OCI-LY3 (cell line): ENCODE data around the gene CCNI2.

ENCODE experiments used
- H2AFZ ChIP-seq: fragments of 200-600, 300-600 bp; shearing (Covaris generic); 2 replicates; pipeline ENCODE4 v1.6.0; 2014; ENCODE audit warnings: antibody characterized with exemption, low read depth, low read length
- H3K27ac ChIP-seq: fragments of 200-600, 300-600 bp; sonication (generic); 2 replicates; pipeline ENCODE4 v1.5.1; 2014; ENCODE audit warnings: mild to moderate bottlenecking, low read length, moderate library complexity, mixed read lengths
- H3K27me3 ChIP-seq: fragments of 200-600, 300-600 bp; sonication (generic); 2 replicates; pipeline ENCODE4 v1.6.1; 2014; ENCODE audit warnings: low read depth, low read length, mixed read lengths
- H3K36me3 ChIP-seq: fragments of 200-600, 300-600 bp; sonication (generic); replicated peaks from 2 replicates; pipeline ENCODE3; 2014; ENCODE audit warnings: low read depth, low read length, mixed read lengths
- H3K4me1 ChIP-seq: fragments of 300-600, 200-600 bp; sonication (generic); 2 replicates; pipeline ENCODE4 v1.6.1; 2014; ENCODE audit warnings: low read length, mixed read lengths
- H3K4me2 ChIP-seq: fragments of 200-600, 300-600 bp; sonication (generic); 2 replicates; pipeline ENCODE4 v1.6.1; 2014; ENCODE audit warnings: low read length, mixed read lengths
- H3K4me3 ChIP-seq: fragments of 300-600, 200-600 bp; sonication (generic); 2 replicates; pipeline ENCODE4 v1.5.1; 2014; ENCODE audit warnings: antibody characterized with exemption, mild to moderate bottlenecking, low read length, moderate library complexity
- H3K79me2 ChIP-seq: fragments of 300-600, 200-600 bp; shearing (Covaris generic); 2 replicates; pipeline ENCODE4 v1.6.1; 2014; ENCODE audit warnings: mild to moderate bottlenecking, low read length, mixed read lengths
- H3K9ac ChIP-seq: fragments of 300-600, 200-600 bp; shearing (Covaris generic); 2 replicates; pipeline ENCODE4 v1.6.0; 2014; ENCODE audit warnings: mild to moderate bottlenecking, low read length, moderate library complexity
- H3K9me3 ChIP-seq: fragments of 200-600, 300-600 bp; shearing (Covaris generic); 2 replicates; pipeline ENCODE4 v1.6.1; 2014; ENCODE audit warnings: low read length, mixed read lengths; ENCODE audit not compliant: insufficient read depth
- H4K20me1 ChIP-seq: fragments of 200-600, 300-600 bp; sonication (generic); 2 replicates; pipeline ENCODE4 v1.6.1; 2016; ENCODE audit warnings: low read length, mixed read lengths; ENCODE audit not compliant: insufficient read depth
- EZH2phosphoT487 ChIP-seq: fragments of 200-600 bp; shearing (Covaris generic); IDR thresholded peaks from 2 replicates; pipeline ENCODE4 v1.6.1; 2018; ENCODE audit warnings: antibody characterized with exemption, mixed run types, low read depth
- TF ChIP-seq, protein P1 (sequence below): fragments of 200-600, 300-600 bp; sonication (generic); IDR thresholded peaks from 2 replicates; pipeline ENCODE4 v1.5.1; 2014; ENCODE audit warnings: antibody characterized with exemption, low read length, low read depth

CCNI2 gene

DNA sequence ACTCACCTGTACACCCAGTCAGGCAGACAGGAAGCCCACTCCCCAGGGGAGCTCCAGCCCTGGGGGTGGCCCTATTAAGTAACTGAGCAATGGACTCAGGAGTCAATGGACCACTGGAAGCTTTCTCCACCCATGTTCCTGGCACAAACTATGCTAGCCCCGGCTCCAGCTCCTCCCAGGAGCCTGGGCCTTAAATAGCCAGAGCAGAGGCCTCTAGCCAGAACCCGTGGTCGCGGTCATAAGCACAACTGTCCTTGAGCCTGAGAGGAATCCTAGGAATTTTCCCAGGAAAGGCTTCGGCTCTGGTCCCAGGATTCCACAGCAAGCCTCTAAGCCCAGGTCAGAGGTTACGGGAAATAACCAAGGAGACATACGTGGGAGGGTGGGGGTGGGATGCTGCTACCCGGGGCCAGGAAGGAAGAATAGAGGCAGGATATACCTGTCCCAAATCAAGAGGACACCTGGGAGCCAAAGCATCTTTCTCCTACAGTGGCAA, 24.3 kb downstream of the CCNI2 start:
- H2AFZ ChIP-seq, result no peak overlapping the region
- no peak overlapping the region for H3K4me3 ChIP-seq
- H3K9ac ChIP-seq, result no peak overlapping the region
- H3K4me2 ChIP-seq, result no peak overlapping the region
- H3K4me1 ChIP-seq, result no peaks in the 10 kb centered on the region
- peaks cover 13% of the 10 kb centered on the region for H3K79me2 ChIP-seq
- no peaks in the 10 kb centered on the region for H3K9me3 ChIP-seq
- H4K20me1 ChIP-seq, result 0 out of 2 replicates have a peak, but pooled peaks cover 4% of the 10 kb centered on the region
- H3K27ac ChIP-seq, result no peak overlapping the region
- no peaks in the 10 kb centered on the region for H3K27me3 ChIP-seq
- no peaks in the 10 kb centered on the region for H3K36me3 ChIP-seq
- TF ChIP-seq, protein P1, sequence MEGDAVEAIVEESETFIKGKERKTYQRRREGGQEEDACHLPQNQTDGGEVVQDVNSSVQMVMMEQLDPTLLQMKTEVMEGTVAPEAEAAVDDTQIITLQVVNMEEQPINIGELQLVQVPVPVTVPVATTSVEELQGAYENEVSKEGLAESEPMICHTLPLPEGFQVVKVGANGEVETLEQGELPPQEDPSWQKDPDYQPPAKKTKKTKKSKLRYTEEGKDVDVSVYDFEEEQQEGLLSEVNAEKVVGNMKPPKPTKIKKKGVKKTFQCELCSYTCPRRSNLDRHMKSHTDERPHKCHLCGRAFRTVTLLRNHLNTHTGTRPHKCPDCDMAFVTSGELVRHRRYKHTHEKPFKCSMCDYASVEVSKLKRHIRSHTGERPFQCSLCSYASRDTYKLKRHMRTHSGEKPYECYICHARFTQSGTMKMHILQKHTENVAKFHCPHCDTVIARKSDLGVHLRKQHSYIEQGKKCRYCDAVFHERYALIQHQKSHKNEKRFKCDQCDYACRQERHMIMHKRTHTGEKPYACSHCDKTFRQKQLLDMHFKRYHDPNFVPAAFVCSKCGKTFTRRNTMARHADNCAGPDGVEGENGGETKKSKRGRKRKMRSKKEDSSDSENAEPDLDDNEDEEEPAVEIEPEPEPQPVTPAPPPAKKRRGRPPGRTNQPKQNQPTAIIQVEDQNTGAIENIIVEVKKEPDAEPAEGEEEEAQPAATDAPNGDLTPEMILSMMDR, result no peak
- TF ChIP-seq EZH2phosphoT487, result no peak

DNA sequence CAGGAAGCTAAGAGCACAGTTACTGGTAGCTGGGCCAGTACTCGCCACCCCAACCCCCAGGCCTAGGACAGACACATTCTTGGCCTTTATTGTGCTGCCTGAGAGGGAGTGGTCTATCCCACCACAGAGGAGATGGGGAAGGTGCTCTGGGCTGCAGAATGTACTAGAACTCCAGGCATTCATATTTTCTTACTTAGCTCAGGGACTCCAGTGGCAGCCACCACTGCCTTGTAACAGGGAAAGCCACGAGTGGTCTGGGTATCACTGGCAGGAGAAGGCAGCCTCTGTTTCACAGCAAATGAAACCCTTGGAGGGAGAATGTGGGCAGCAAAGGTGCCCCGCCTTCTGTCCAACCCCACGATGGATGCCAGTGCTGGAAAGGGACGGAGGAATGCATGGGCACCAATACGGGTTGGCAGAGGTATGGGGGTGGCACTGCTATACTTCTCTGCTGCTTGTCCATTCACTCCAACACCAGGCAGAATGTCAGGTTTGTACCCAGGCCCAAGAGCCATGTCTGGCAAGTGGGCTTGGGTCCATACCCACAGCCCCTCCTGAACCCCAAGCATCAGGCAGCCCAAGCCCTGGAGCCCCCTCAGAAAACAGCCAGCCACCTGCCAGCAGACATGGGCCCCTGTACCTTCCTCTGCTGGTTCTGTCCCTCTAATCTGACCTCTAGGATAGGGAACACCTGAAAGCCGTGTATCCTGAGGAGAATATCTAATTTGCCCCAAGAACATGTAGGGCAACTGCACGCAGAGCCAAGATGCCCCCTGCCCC, 25.3 kb downstream of the CCNI2 start:
- no peaks in the 10 kb centered on the region for H3K9me3 ChIP-seq
- no peak overlapping the region for H3K4me3 ChIP-seq
- H4K20me1 ChIP-seq, result 0 out of 2 replicates have a peak, but pooled peaks cover 4% of the 10 kb centered on the region
- no peak overlapping the region for H2AFZ ChIP-seq
- no peak overlapping the region for H3K27ac ChIP-seq
- no peaks in the 10 kb centered on the region for H3K36me3 ChIP-seq
- H3K4me1 ChIP-seq, result no peaks in the 10 kb centered on the region
- no peak for TF ChIP-seq EZH2phosphoT487
- TF ChIP-seq, protein P1, result no peak
- H3K9ac ChIP-seq, result no peak overlapping the region
- H3K27me3 ChIP-seq, result no peaks in the 10 kb centered on the region
- H3K4me2 ChIP-seq, result no peak overlapping the region
- peaks cover 13% of the 10 kb centered on the region for H3K79me2 ChIP-seq

- no peaks in the 10 kb centered on the region for H3K9me3 ChIP-seq
- H2AFZ ChIP-seq, result no peak overlapping the region
- H3K4me2 ChIP-seq, result no peak overlapping the region
- H4K20me1 ChIP-seq, result 0 out of 2 replicates have a peak, but pooled peaks cover 4% of the 10 kb centered on the region
- H3K27me3 ChIP-seq, result 0 out of 2 replicates have a peak, but pooled peaks cover 5% of the 10 kb centered on the region
- no peak overlapping the region for H3K9ac ChIP-seq
- TF ChIP-seq EZH2phosphoT487, result no peak
- TF ChIP-seq, protein P1, result no peak
- no peaks in the 10 kb centered on the region for H3K4me1 ChIP-seq
- no peaks in the 10 kb centered on the region for H3K36me3 ChIP-seq
- peaks cover 13% of the 10 kb centered on the region for H3K79me2 ChIP-seq
- no peak overlapping the region for H3K4me3 ChIP-seq
- no peak overlapping the region for H3K27ac ChIP-seq
These were observed 25.9 kb downstream of the CCNI2 start for GRCh38 chr5:132773114-132773513.

DNA sequence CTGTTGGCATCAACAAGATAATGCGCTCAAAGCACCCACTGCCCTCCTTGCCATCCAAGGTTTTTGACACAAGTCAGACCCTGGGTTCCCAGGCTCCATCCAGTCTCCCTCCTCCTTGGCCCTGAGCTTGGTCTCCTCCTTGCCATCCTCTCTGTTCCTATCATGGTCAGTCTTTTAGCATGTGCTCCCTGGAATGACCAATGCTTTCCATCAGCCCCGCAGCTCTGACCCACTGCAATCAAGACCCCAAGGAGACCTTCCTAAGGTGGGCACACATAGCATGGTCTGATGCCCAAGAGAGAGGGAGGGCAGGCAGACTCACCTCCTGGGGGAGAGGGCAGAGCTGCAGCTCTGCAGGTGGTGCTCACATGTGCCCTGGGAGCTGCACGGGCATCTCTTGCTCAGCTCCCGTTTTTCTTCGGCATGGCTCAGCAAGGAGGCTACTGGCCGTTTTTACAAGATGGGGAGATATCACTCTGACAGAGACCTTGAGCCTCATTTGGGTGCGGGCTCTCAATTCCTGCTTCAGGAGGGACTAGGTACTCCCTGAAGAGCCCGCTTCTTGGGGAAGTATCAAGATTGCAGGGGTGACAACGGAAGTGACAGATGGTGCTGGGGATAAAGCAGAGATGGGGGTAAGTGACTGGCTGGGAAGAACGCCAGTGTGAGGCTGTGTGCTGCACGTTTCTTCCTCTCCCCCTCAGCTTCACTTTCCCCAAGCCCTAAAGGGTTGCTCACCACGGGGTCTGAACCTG, 26.6 kb downstream of the CCNI2 start:
- Histone ChIP-seq H3K4me1 (no peaks in the 10 kb centered on the region), H3K27ac (no peak overlapping the region), H4K20me1 (0 out of 2 replicates have a peak, but pooled peaks cover 4% of the 10 kb centered on the region), H3K9ac (no peak overlapping the region), H3K36me3 (no peaks in the 10 kb centered on the region), H2AFZ (no peak overlapping the region), H3K9me3 (no peaks in the 10 kb centered on the region), H3K27me3 (0 out of 2 replicates have a peak, but pooled peaks cover 5% of the 10 kb centered on the region), H3K4me3 (no peak overlapping the region), H3K4me2 (no peak overlapping the region), H3K79me2 (peaks cover 13% of the 10 kb centered on the region)
- TF ChIP-seq, protein P1, result no peak
- TF ChIP-seq EZH2phosphoT487, result no peak
